ENCODE results near the gene C19orf85.

Gene C19orf85

DNA sequence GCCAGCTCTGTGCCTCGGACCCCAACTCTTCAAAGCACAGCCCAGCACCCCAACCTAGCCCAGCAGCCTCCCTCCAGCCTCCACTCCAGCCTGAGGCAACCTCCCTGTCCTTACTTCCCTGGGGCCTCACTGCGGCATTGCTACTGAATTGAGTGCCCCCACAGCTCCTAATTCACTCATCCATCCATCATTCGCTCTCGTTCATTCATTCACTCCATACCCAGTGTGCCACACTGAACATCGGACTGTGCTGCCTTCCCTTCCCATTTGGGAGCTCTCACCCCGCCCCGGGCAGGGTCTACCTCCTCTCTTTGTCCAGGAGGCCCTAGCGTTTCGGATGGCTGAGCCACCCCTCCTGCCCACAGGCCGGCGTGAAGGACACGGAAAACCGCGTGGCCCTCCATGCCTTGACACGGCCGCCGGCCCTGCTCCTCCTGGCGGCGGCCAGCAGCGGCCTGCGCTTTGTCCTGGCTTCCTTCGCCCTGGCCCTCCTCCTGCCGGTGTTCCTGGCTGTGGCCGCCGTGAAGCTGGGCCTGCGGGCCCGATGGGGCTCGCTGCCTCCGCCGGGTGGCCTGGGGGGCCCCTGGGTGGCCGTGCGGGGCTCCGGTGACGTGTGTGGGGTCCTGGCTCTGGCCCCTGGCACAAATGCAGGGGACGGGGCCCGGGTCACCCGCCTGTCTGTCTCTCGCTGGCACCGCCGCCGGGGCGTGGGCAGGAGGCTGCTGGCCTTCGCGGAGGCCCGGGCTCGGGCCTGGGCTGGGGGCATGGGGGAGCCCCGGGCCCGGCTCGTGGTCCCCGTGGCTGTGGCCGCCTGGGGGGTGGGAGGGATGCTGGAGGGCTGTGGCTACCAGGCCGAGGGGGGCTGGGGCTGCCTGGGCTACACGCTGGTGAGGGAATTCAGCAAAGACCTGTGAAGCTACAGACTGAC lies 21.8 kb upstream of the C19orf85 start:
- Histone ChIP-seq H3K27ac (ENCODE audit: extremely low read depth, low read depth, low read length) (peak overlapping the region; percentile 45), H3K36me3 (ENCODE audit: control insufficient read depth in 2 of 2, insufficient read depth in 1 of 2, low read length in 2 of 2) (peaks cover 0 to 7% of the 10 kb centered on the region in 2 experiments; a peak in 1 of 3 replicates), H3K4me3 (ENCODE audit: low read depth, low read length) (peak overlapping the region; percentile 91), H3K9me3 (ENCODE audit: control insufficient read depth, insufficient read depth, low read depth, low read length) (no peaks in the 10 kb centered on the region), H3K4me1 (ENCODE audit: control insufficient read depth, insufficient read depth, low read length) (peaks cover 23% of the 10 kb centered on the region)
- POLR2A ChIA-PET: interaction anchor here (0.8 to 3.5 kb wide), 14 partner anchors 10 to 206 kb away, joined by 3 to 44 read pairs (median 6); partner anchors contain the start of genes FIZ1, HSPBP1, ISOC2 and KMT5C
- TF ChIP-seq ZNF600 (tag by site-specific recombination; IDR thresholded peaks at IDR 0.05) (peak; percentile 69), PATZ1 (tag by site-specific recombination; IDR thresholded peaks at IDR 0.05) (peak; percentile 38), ZNF366 (tag by site-specific recombination; conservative IDR thresholded peaks at IDR 0.05) (peak; percentile 76), ZNF174 (tag by site-specific recombination; IDR thresholded peaks at IDR 0.05) (no peak), HIC1 (tag by site-specific recombination; IDR thresholded peaks at IDR 0.05) (peak; percentile 25; the same call in 1 of the 2 replicates)
- CTCF ChIA-PET: interaction anchor here (0.6 to 4.3 kb wide), 8 partner anchors 10 to 607 kb away, joined by 3 to 42 read pairs (median 3); partner anchors contain the start of gene ZNF628

DNA sequence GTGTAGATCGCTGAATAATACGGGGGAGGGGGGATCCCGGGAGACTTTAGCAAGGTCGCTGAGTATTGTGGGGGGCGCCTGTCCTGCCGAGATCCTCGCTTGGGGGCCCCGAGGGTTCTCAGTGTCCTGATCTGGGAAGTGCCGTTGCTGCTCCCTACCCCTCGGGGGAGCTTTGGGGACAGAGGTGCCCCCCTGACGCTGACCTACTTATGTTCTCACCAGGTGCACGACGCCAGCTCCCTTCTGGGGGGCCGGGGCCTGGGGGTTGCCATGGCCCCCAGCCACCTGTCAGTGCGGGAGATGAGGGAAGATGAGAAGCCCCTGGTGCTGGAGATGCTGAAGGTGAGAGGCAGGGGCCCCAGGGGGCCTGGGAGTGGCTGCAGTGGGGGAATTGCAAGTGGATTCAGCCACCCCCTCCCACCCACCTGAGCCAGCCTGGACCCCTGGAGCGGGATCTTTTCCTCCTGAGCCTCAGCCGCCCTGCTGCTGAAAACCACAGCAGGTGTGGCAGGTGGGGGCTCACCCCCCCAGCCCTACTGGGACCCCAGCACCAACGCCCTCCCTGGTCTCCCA lies 21.0 kb upstream of the C19orf85 start:
- Histone ChIP-seq H3K9me3 (ENCODE audit: control insufficient read depth, insufficient read depth, low read depth, low read length) (no peaks in the 10 kb centered on the region), H3K36me3 (ENCODE audit: control insufficient read depth in 2 of 2, insufficient read depth in 1 of 2, low read length in 2 of 2) (peaks cover 0 to 9% of the 10 kb centered on the region in 2 experiments; a peak in 1 of 3 replicates), H3K27ac (ENCODE audit: extremely low read depth, low read depth, low read length) (peak overlapping the region; percentile 59; the same call in 1 of the 2 replicates), H3K4me1 (ENCODE audit: control insufficient read depth, insufficient read depth, low read length) (peaks cover 23% of the 10 kb centered on the region), H3K4me3 (ENCODE audit: low read depth, low read length) (peak overlapping the region; percentile 91)
- POLR2A ChIA-PET: interaction anchor here (0.7 to 3.5 kb wide), 14 partner anchors 9 to 368 kb away, joined by 3 to 44 read pairs (median 4); partner anchors contain the start of genes FIZ1, ISOC2, KMT5C and PPP1R12C
- CTCF ChIA-PET: interaction anchor here (0.7 to 4.3 kb wide), 7 partner anchors 9 to 345 kb away, joined by 3 to 42 read pairs (median 3); partner anchors contain the start of gene ZNF628
- TF ChIP-seq GLIS1 (tag by site-specific recombination; IDR thresholded peaks at IDR 0.05) (peak; percentile 98), SALL2 (tag by site-specific recombination; IDR thresholded peaks at IDR 0.05; ENCODE audit: borderline replicate concordance) (no peak), ZNF157 (tag by site-specific recombination; IDR thresholded peaks at IDR 0.05) (no peak), ZNF830 (tag by site-specific recombination; IDR thresholded peaks at IDR 0.05; ENCODE audit: low read depth) (no peak), ZNF132 (tag by site-specific recombination; IDR thresholded peaks at IDR 0.05; ENCODE audit: borderline replicate concordance) (no peak), ZNF747 (tag by site-specific recombination; IDR thresholded peaks at IDR 0.05) (no peak), ZNF777 (tag by site-specific recombination; IDR thresholded peaks at IDR 0.05; ENCODE audit: borderline replicate concordance) (no peak), PRDM10 (tag by site-specific recombination; IDR thresholded peaks at IDR 0.05) (peak; percentile 96), ZNF248 (tag by site-specific recombination; IDR thresholded peaks at IDR 0.05) (no peak), ZNF654 (tag by site-specific recombination; IDR thresholded peaks at IDR 0.05; ENCODE audit: low read depth) (no peak), GLIS2 (tag by site-specific recombination; IDR thresholded peaks at IDR 0.05) (peak; percentile 66)
- TF ChIP-seq, protein P1, sequence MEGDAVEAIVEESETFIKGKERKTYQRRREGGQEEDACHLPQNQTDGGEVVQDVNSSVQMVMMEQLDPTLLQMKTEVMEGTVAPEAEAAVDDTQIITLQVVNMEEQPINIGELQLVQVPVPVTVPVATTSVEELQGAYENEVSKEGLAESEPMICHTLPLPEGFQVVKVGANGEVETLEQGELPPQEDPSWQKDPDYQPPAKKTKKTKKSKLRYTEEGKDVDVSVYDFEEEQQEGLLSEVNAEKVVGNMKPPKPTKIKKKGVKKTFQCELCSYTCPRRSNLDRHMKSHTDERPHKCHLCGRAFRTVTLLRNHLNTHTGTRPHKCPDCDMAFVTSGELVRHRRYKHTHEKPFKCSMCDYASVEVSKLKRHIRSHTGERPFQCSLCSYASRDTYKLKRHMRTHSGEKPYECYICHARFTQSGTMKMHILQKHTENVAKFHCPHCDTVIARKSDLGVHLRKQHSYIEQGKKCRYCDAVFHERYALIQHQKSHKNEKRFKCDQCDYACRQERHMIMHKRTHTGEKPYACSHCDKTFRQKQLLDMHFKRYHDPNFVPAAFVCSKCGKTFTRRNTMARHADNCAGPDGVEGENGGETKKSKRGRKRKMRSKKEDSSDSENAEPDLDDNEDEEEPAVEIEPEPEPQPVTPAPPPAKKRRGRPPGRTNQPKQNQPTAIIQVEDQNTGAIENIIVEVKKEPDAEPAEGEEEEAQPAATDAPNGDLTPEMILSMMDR (tag by site-specific recombination; IDR thresholded peaks at IDR 0.05): peak; percentile 62
- TF ChIP-seq, protein P2, sequence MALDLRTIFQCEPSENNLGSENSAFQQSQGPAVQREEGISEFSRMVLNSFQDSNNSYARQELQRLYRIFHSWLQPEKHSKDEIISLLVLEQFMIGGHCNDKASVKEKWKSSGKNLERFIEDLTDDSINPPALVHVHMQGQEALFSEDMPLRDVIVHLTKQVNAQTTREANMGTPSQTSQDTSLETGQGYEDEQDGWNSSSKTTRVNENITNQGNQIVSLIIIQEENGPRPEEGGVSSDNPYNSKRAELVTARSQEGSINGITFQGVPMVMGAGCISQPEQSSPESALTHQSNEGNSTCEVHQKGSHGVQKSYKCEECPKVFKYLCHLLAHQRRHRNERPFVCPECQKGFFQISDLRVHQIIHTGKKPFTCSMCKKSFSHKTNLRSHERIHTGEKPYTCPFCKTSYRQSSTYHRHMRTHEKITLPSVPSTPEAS (tag by site-specific recombination; IDR thresholded peaks at IDR 0.05): no peak
